HEK293T (cell line): ENCODE data around the gene ATP8A2.

ENCODE experiments used
- CTCF ChIA-PET: fragments of 350-600 bp; formaldehyde crosslinking; extraction: SDS; loops from one replicate; lab custom pipeline; 2021; ENCODE audit warnings: antibody characterized with exemption, inconsistent platforms; lab: Yijun Ruan, JAX
- POLR2A ChIA-PET: fragments of 350-600 bp; formaldehyde crosslinking; extraction: SDS; loops from one replicate; lab custom pipeline; 2020; ENCODE audit warnings: antibody characterized with exemption, inconsistent platforms; lab: Yijun Ruan, JAX
- DNase-seq: peaks from one replicate; pipeline ENCODE4 v3.0.0; 2012; ENCODE audit warnings: mixed read lengths; ENCODE audit errors: extremely low spot score
- ARNT ChIP-seq: fragments of 450-650 bp; IDR thresholded peaks from 2 replicates; pipeline ENCODE4 v1.6.1; 2017; ENCODE audit warnings: mild to moderate bottlenecking
- BHLHE40 ChIP-seq: fragments of 450-650 bp; IDR thresholded peaks from 2 replicates; pipeline ENCODE4 v1.6.1; 2016; ENCODE audit warnings: mild to moderate bottlenecking, moderate library complexity, borderline replicate concordance
- CTBP1 ChIP-seq: fragments of 450-650 bp; IDR thresholded peaks from 2 replicates; pipeline ENCODE4 v1.6.1; 2016; ENCODE audit warnings: borderline replicate concordance
- ELF4 ChIP-seq: fragments of 450-650 bp; IDR thresholded peaks from 2 replicates; pipeline ENCODE4 v1.6.1; 2017; ENCODE audit warnings: antibody characterized with exemption
- FOXA1 ChIP-seq: fragments of 450-650 bp; IDR thresholded peaks from 2 replicates; pipeline ENCODE4 v1.6.1; 2016; ENCODE audit warnings: mild to moderate bottlenecking
- FOXK2 ChIP-seq: fragments of 450-650 bp; IDR thresholded peaks from 2 replicates; pipeline ENCODE4 v1.6.1; 2016; ENCODE audit warnings: mild to moderate bottlenecking
- FOXM1 ChIP-seq: fragments of 450-650 bp; IDR thresholded peaks from 2 replicates; pipeline ENCODE4 v1.6.1; 2017; ENCODE audit warnings: mild to moderate bottlenecking, borderline replicate concordance
- HDGF ChIP-seq: fragments of 450-650 bp; IDR thresholded peaks from 2 replicates; pipeline ENCODE4 v1.6.1; 2017; ENCODE audit warnings: antibody characterized with exemption, borderline replicate concordance
- L3MBTL2 ChIP-seq: fragments of 450-650 bp; conservative IDR thresholded peaks from 2 replicates; pipeline ENCODE4 v1.6.1; 2016; ENCODE audit warnings: mild to moderate bottlenecking
- LEF1 ChIP-seq: fragments of 450-650 bp; IDR thresholded peaks from 2 replicates; pipeline ENCODE4 v1.6.1; 2017; ENCODE audit warnings: mild to moderate bottlenecking, borderline replicate concordance
- NFRKB ChIP-seq: fragments of 450-650 bp; IDR thresholded peaks from 2 replicates; pipeline ENCODE4 v1.6.1; 2016; ENCODE audit warnings: mild to moderate bottlenecking, moderate library complexity
- SP1 ChIP-seq: fragments of 450-650 bp; IDR thresholded peaks from 2 replicates; pipeline ENCODE4 v1.6.1; 2017
- SUZ12 ChIP-seq: fragments of 450-650 bp; IDR thresholded peaks from 2 replicates; pipeline ENCODE4 v1.6.1; 2016; ENCODE audit warnings: mild to moderate bottlenecking
- TARDBP ChIP-seq: fragments of 450-650 bp; IDR thresholded peaks from 2 replicates; pipeline ENCODE4 v1.6.1; 2016
- ZNF384 ChIP-seq: fragments of 450-650 bp; IDR thresholded peaks from 2 replicates; pipeline ENCODE4 v1.6.1; 2016
- TF ChIP-seq, protein P1 (sequence below): fragments of 450-650 bp; IDR thresholded peaks from 2 replicates; pipeline ENCODE4 v1.6.1; 2016

ATP8A2 gene

GRCh38 chr13:25729201-25729600 is 357.4 kb downstream of the ATP8A2 start:
- POLR2A ChIA-PET: no interaction called here
- TF ChIP-seq ARNT: no peak
- TF ChIP-seq SUZ12: no peak
- TF ChIP-seq BHLHE40: no peak
- TF ChIP-seq ZNF384: no peak
- TF ChIP-seq TARDBP: no peak
- TF ChIP-seq NFRKB: no peak
- TF ChIP-seq, protein P1, sequence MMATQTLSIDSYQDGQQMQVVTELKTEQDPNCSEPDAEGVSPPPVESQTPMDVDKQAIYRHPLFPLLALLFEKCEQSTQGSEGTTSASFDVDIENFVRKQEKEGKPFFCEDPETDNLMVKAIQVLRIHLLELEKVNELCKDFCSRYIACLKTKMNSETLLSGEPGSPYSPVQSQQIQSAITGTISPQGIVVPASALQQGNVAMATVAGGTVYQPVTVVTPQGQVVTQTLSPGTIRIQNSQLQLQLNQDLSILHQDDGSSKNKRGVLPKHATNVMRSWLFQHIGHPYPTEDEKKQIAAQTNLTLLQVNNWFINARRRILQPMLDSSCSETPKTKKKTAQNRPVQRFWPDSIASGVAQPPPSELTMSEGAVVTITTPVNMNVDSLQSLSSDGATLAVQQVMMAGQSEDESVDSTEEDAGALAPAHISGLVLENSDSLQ: no peak
- no peak for TF ChIP-seq SP1
- no peak for TF ChIP-seq LEF1
- no peak for TF ChIP-seq FOXK2
- no peak for TF ChIP-seq ELF4
- no peak for DNase-seq
- CTCF ChIA-PET: no interaction called here

GRCh38 chr13:25731037-25731436 is 359.3 kb downstream of the ATP8A2 start:
- no peak for DNase-seq
- CTCF ChIA-PET: no interaction called here
- no peak for TF ChIP-seq FOXK2
- POLR2A ChIA-PET: interaction anchor here (0.6 kb wide), 1 partner anchor 71 kb away, joined by 3 read pairs; no protein-coding TSS in a partner anchor

- CTCF ChIA-PET: no interaction called here
- DNase-seq: no peak
- TF ChIP-seq, protein P1: no peak
- no peak for TF ChIP-seq FOXK2
- no peak for TF ChIP-seq NFRKB
- no peak for TF ChIP-seq HDGF
- TF ChIP-seq ARNT: no peak
- no peak for TF ChIP-seq SP1
- no peak for TF ChIP-seq LEF1
- no peak for TF ChIP-seq ZNF384
- no peak for TF ChIP-seq BHLHE40
- TF ChIP-seq ELF4: no peak
- no peak for TF ChIP-seq FOXA1
- POLR2A ChIA-PET: interaction anchor here (0.6 kb wide), 1 partner anchor 71 kb away, joined by 3 read pairs; no protein-coding TSS in a partner anchor
Measured at GRCh38 chr13:25731536-25731935, 359.8 kb downstream of the ATP8A2 start.

GRCh38 chr13:25732111-25732865 is 360.5 kb downstream of the ATP8A2 start:
- no peak for DNase-seq
- TF ChIP-seq ELF4 (no peak), ARNT (no peak), FOXA1 (no peak), ZNF384 (no peak), CTBP1 (no peak), NFRKB (no peak), LEF1 (no peak), FOXK2 (no peak), SP1 (no peak), TARDBP (no peak), BHLHE40 (no peak), HDGF (no peak), L3MBTL2 (no peak)
- TF ChIP-seq, protein P1: no peak
- CTCF ChIA-PET: no interaction called here
- POLR2A ChIA-PET: no interaction called here

GRCh38 chr13:25733001-25733491 is 361.3 kb downstream of the ATP8A2 start:
- TF ChIP-seq LEF1 (no peak), NFRKB (no peak), ZNF384 (no peak), BHLHE40 (no peak), SUZ12 (no peak), FOXM1 (no peak), CTBP1 (no peak)
- ChIA-PET POLR2A (no interaction called here), CTCF (no interaction called here)
- DNase-seq: no peak

DNA sequence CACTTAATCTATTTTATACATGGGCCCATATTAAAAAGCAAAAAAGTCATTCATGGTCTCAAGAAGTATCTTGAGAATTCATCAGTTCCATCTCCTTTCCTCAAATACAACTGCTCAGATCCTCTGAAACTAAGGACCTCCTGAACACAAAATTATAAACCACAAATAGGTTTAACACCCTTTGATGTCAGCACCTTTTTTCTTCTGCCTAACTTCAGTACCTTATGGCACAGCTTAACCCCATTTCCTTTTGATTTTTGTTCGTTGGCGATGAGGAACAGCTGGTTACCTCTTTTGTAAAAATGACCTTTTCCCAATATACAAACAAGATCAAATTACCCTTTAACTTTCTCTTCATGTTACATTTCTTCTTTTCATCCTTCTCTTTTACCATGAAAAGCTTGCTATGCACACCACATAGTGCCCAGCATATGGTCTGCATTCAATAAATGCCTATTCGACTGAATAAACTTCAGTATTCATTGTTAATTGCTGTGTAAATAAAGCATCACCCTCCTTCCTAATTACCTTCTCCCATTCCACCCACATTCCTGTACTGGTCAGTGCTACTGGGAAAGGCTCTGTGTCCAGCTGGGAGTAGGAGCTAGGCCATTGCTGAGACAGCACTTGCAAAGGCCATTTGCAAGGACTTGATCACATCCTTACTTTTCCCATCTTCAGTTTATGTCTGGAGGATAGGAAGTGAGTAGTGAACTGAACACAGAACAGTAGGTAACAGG is 362.1 kb downstream of the ATP8A2 start:
- ChIA-PET POLR2A (no interaction called here), CTCF (no interaction called here)
- no peak for DNase-seq
- TF ChIP-seq CTBP1 (no peak), SP1 (no peak), FOXM1 (no peak), FOXA1 (no peak), TARDBP (no peak), FOXK2 (no peak), ELF4 (no peak), ARNT (no peak)
- TF ChIP-seq, protein P1: no peak
